NCI-H2081 treated with DMSO at 0.1 percent for 48 hours (cell line): ENCODE results near the gene CYB5RL.
"Not testable (repeated sequence)": the region's sequence is repeated elsewhere in the genome, so short reads cannot be mapped to it uniquely, and the experiment has no call there.

Experiments used
- DNase-seq: peaks from one replicate; lab custom pipeline; 2025; lab: John Stamatoyannopoulos, UW

CYB5RL gene

GRCh38 chr1:54186056-54186455 is 13.8 kb downstream of the CYB5RL start:
- no peak for DNase-seq

- no peak for DNase-seq
Measured at GRCh38 chr1:54180701-54181360, 19.0 kb downstream of the CYB5RL start.

GRCh38 chr1:54178296-54179070 is 21.3 kb downstream of the CYB5RL start:
- no peak for DNase-seq

GRCh38 chr1:54177726-54178125 is 22.1 kb downstream of the CYB5RL start:
- no peak for DNase-seq

- no peak for DNase-seq
Measured at GRCh38 chr1:54176621-54177327, 23.1 kb downstream of the CYB5RL start.

GRCh38 chr1:54174106-54174505 is 25.7 kb downstream of the CYB5RL start:
- no peak for DNase-seq

GRCh38 chr1:54173681-54174080 is 26.1 kb downstream of the CYB5RL start:
- DNase-seq: no peak

- no peak for DNase-seq
Measured at GRCh38 chr1:54172614-54173599, 26.9 kb downstream of the CYB5RL start.

- DNase-seq: no peak
Measured at GRCh38 chr1:54171606-54172005, 28.2 kb downstream of the CYB5RL start.

- DNase-seq: no peak
Measured at GRCh38 chr1:54171016-54171415, 28.8 kb downstream of the CYB5RL start.

GRCh38 chr1:54169068-54169467 is 30.8 kb downstream of the CYB5RL start:
- DNase-seq: no peak

GRCh38 chr1:54168206-54168965 is 31.4 kb downstream of the CYB5RL start:
- DNase-seq: no peak

GRCh38 chr1:54167422-54168139 is 32.2 kb downstream of the CYB5RL start:
- no peak for DNase-seq

GRCh38 chr1:54166357-54166756 is 33.5 kb downstream of the CYB5RL start:
- DNase-seq: not testable (repeated sequence)

GRCh38 chr1:54165146-54165545 is 34.7 kb downstream of the CYB5RL start:
- DNase-seq: no peak

- no peak for DNase-seq
Measured at GRCh38 chr1:54163573-54163972, 36.3 kb downstream of the CYB5RL start.

GRCh38 chr1:54163051-54163450 is 36.8 kb downstream of the CYB5RL start:
- no peak for DNase-seq

- DNase-seq: no peak
Measured at GRCh38 chr1:54161495-54162168, 38.2 kb downstream of the CYB5RL start.

- DNase-seq: no peak
Measured at GRCh38 chr1:54160351-54160750, 39.5 kb downstream of the CYB5RL start.
